Tibial nerve (tissue), 4 donors: ENCODE results near the gene LIFR. TPM values are rescaled to one million over a fixed set of nuclear protein-coding genes. Genes with fewer than 3 reads are reported as not detected.
A peak's percentile ranks its signal among the peaks of the same experiment; 100 is the strongest.

Source experiments
- DNase-seq, 2 donors: peaks; one replicate each; pipeline ENCODE4 v3.0.0-alpha.2; 2019; ENCODE audit warnings: low spot score in 2 of 2
- H3K27ac ChIP-seq, 4 donors: fragments of 200-600 bp; sonication (generic) in 3 of 4; one replicate each; pipeline ENCODE4 v1.5.1; 2017 to 2019; ENCODE audit warnings: mild to moderate bottlenecking in 1 of 4
- H3K27me3 ChIP-seq, 2 donors: fragments of 200-600 bp; sonication (generic) in 1 of 2; one replicate each; pipeline versions ENCODE4 v1.5.1 to v1.6.0; 2017 to 2019
- H3K36me3 ChIP-seq, 3 donors: fragments of 200-600 bp; sonication (generic); one replicate each; pipeline ENCODE4 v1.5.1; 2018 to 2019
- H3K4me1 ChIP-seq, 4 donors: fragments of 200-600 bp; sonication (generic) in 3 of 4; one replicate each; pipeline ENCODE4 v1.5.1; 2017 to 2019
- H3K4me3 ChIP-seq, 4 donors: fragments of 200-600 bp; sonication (generic) in 3 of 4; one replicate each; pipeline ENCODE4 v1.5.1; 2017 to 2019; ENCODE audit warnings: mild to moderate bottlenecking in 1 of 4, moderate library complexity in 1 of 4
- H3K9me3 ChIP-seq, 4 donors: fragments of 200-600 bp; sonication (generic) in 3 of 4; one replicate each; pipeline ENCODE4 v1.5.1; 2017 to 2019
- CTCF ChIP-seq, 5 experiments: fragments of 200-600 bp in 3 of 5; fragments of 450-650 bp in 2 of 5; sonication (generic) in 3 of 5; IDR thresholded peaks; one replicate each; pipeline ENCODE4 v1.5.1; 2016 to 2019; ENCODE audit warnings: antibody characterized with exemption in 5 of 5, mild to moderate bottlenecking in 3 of 5, moderate library complexity in 2 of 5
- EP300 ChIP-seq, 2 donors: sonication (generic); formaldehyde crosslinking; IDR thresholded peaks; one replicate each; pipeline ENCODE4 v1.6.1; 2017; ENCODE audit warnings: antibody characterized with exemption in 2 of 2, mild to moderate bottlenecking in 1 of 2
- POLR2A ChIP-seq, 2 donors: fragments of 450-650 bp; IDR thresholded peaks; one replicate each; pipeline ENCODE4 v1.6.1; 2017; ENCODE audit warnings: antibody characterized with exemption in 2 of 2, mild to moderate bottlenecking in 2 of 2, moderate library complexity in 2 of 2
- WGBS, 2 donors: methylation state at CpG; one replicate each; pipeline ENCODE4 v1.1.5; 2018; 5-methylcytosine and 5-hydroxymethylcytosine counted together
- total RNA-seq, 4 donors: library from RNA; depleted of rRNA; stranded (reverse); fragments of >200 nt; gene quantifications; one replicate each; pipeline ENCODE4 v1.1.0, GENCODE V29; 2016

The LIFR gene
- total RNA-seq, 4 donors from 2014 or later: 145 to 247 (median 212) TPM

- Histone ChIP-seq H3K27me3 (no peaks in the 10 kb centered on the region), H3K4me1 (peaks cover 0 to 28% (median 23%) of the 10 kb centered on the region in 4 donors), H3K36me3 (no peaks in the 10 kb centered on the region), H3K4me3 (no peak overlapping the region), H3K9me3 (no peaks in the 10 kb centered on the region), H3K27ac (no peak overlapping the region)
- TF ChIP-seq EP300 (IDR thresholded peaks at IDR 0.05): peak in 1 of 2 donors; percentile 19
- no peak for TF ChIP-seq CTCF (IDR thresholded peaks at IDR 0.05)
- WGBS, 2 donors: 70 to 73% methylated on average over 8 of the region's 8 CpGs
- no peak for DNase-seq
These were observed 83.4 kb downstream of the LIFR start for GRCh38 chr5:38473008-38473407.

GRCh38 chr5:38472541-38472940 lies 83.9 kb downstream of the LIFR start:
- no peak for TF ChIP-seq CTCF (IDR thresholded peaks at IDR 0.05)
- 93 to 97% methylated on average over 7 of the region's 7 CpGs for WGBS, 2 donors
- Histone ChIP-seq H3K27ac (no peak overlapping the region), H3K4me1 (peaks cover 0 to 33% (median 28%) of the 10 kb centered on the region in 4 donors), H3K4me3 (no peak overlapping the region), H3K9me3 (no peaks in the 10 kb centered on the region), H3K36me3 (no peaks in the 10 kb centered on the region), H3K27me3 (no peaks in the 10 kb centered on the region)
- DNase-seq: no peak

GRCh38 chr5:38471709-38472108 lies 84.7 kb downstream of the LIFR start:
- Histone ChIP-seq H3K27ac (no peak overlapping the region), H3K4me3 (no peak overlapping the region), H3K9me3 (no peaks in the 10 kb centered on the region), H3K4me1 (peaks cover 0 to 41% (median 32%) of the 10 kb centered on the region in 4 donors), H3K27me3 (no peaks in the 10 kb centered on the region), H3K36me3 (no peaks in the 10 kb centered on the region)
- TF ChIP-seq CTCF (IDR thresholded peaks at IDR 0.05) (no peak), POLR2A (IDR thresholded peaks at IDR 0.05) (no peak), EP300 (IDR thresholded peaks at IDR 0.05) (no peak)
- 92 to 98% methylated on average over 4 of the region's 4 CpGs for WGBS, 2 donors
- no peak for DNase-seq

- no peaks in the 10 kb centered on the region for H3K9me3 ChIP-seq
- peak overlapping the region in 1 of 4 donors; percentile 20 for H3K4me3 ChIP-seq
- no peak for DNase-seq
- H3K36me3 ChIP-seq: no peaks in the 10 kb centered on the region
- no peaks in the 10 kb centered on the region for H3K27me3 ChIP-seq
- H3K4me1 ChIP-seq: peaks cover 0 to 60% (median 48%) of the 10 kb centered on the region in 4 donors
- H3K27ac ChIP-seq: peak overlapping the region; percentile 76 to 95 (median 85)
- 68 to 72% methylated on average over 11 of the region's 11 CpGs for WGBS, 2 donors
- TF ChIP-seq CTCF (IDR thresholded peaks at IDR 0.05): no peak
These were observed 86.7 kb downstream of the LIFR start for GRCh38 chr5:38469707-38470267.

GRCh38 chr5:38468978-38469706 lies 87.3 kb downstream of the LIFR start:
- Histone ChIP-seq H3K36me3 (no peaks in the 10 kb centered on the region), H3K4me1 (peaks cover 0 to 67% (median 53%) of the 10 kb centered on the region in 4 donors), H3K27ac (peak overlapping the region; percentile 76 to 95 (median 85)), H3K9me3 (no peaks in the 10 kb centered on the region), H3K4me3 (peak overlapping the region in 1 of 4 donors; percentile 20), H3K27me3 (no peaks in the 10 kb centered on the region)
- DNase-seq: peak; percentile 67 to 69
- no peak for TF ChIP-seq CTCF (IDR thresholded peaks at IDR 0.05)
- no peak for TF ChIP-seq POLR2A (IDR thresholded peaks at IDR 0.05)
- peak; percentile 94 to 97 for TF ChIP-seq EP300 (IDR thresholded peaks at IDR 0.05)
- 30 to 41% methylated on average over 18 of the region's 18 CpGs for WGBS, 2 donors
